K562 (cell line): ENCODE data around the gene ACADVL. TPM values are rescaled to one million over a fixed set of nuclear protein-coding genes. Genes with fewer than 3 reads are reported as not detected.

Experiments used
- CBFA2T2 ChIP-seq: fragments of 450-650 bp; conservative IDR thresholded peaks from 2 replicates; pipeline ENCODE4 v1.6.1; 2017; ENCODE audit warnings: mild to moderate bottlenecking
- E2F4 ChIP-seq: sonication (generic); formaldehyde crosslinking; IDR thresholded peaks from 2 replicates; pipeline ENCODE4 v1.8.0; 2022; ENCODE audit warnings: mild to moderate bottlenecking, low read depth, missing genetic modification reagents
- FOXP4 ChIP-seq: sonication (generic); formaldehyde crosslinking; IDR thresholded peaks from 2 replicates; pipeline ENCODE4 v1.8.0; 2022; ENCODE audit warnings: mild to moderate bottlenecking, missing genetic modification reagents, borderline replicate concordance
- GTF2E2 ChIP-seq: fragments of 200-800 bp; sonication (Bioruptor generic); IDR thresholded peaks from 2 replicates; pipeline ENCODE4 v1.6.1; 2016; ENCODE audit warnings: missing genetic modification characterization, missing compliant biosample characterization
- KLF1 ChIP-seq: fragments of 450-650 bp; IDR thresholded peaks from 2 replicates; pipeline ENCODE4 v1.6.1; 2016; ENCODE audit warnings: missing genetic modification characterization, missing compliant biosample characterization
- KLF16 ChIP-seq: IDR thresholded peaks from 2 replicates; pipeline ENCODE4 v1.6.1; 2016; ENCODE audit warnings: antibody characterized with exemption
- MCM7 ChIP-seq, 2 experiments: fragments of 450-650 bp; IDR thresholded peaks; 2 replicates each; pipeline ENCODE4 v1.6.1; 2016 to 2018
- NCOA6 ChIP-seq: fragments of 450-650 bp; IDR thresholded peaks from 2 replicates; pipeline ENCODE4 v1.6.1; 2017; ENCODE audit warnings: mild to moderate bottlenecking
- NRF1 ChIP-seq, 2 experiments: fragments of 450-650 bp; IDR thresholded peaks in 1 of 2; conservative IDR thresholded peaks in 1 of 2; 2 replicates each; pipeline ENCODE4 v1.6.1; 2014; ENCODE audit warnings: mild to moderate bottlenecking in 2 of 2
- PML ChIP-seq: IDR thresholded peaks from 2 replicates; pipeline ENCODE4 v1.6.1; 2012; ENCODE audit warnings: low read length, inconsistent platforms
- RAD21 ChIP-seq, 2 experiments: fragments of 250-450 bp in 1 of 2; fragments of 450-650 bp in 1 of 2; sonication (Bioruptor Pico) in 1 of 2; formaldehyde crosslinking in 1 of 2; IDR thresholded peaks in 1 of 2; conservative IDR thresholded peaks in 1 of 2; 2 replicates each; pipeline versions ENCODE4 v1.4.0 to v1.8.0; 2020 to 2022; ENCODE audit warnings: mild to moderate bottlenecking in 2 of 2, moderate library complexity in 1 of 2
- RBBP5 ChIP-seq: fragments of 200-600 bp; sonication (generic); IDR thresholded peaks from 2 replicates; pipeline ENCODE4 v1.6.1; 2012; ENCODE audit warnings: borderline replicate concordance, mild to moderate bottlenecking, low read length, control low read depth, inconsistent platforms; ENCODE audit not compliant: insufficient read depth, poor library complexity, severe bottlenecking
- RBM34 ChIP-seq: fragments of 200-400 bp; formaldehyde crosslinking; IDR thresholded peaks from 2 replicates; pipeline ENCODE4 v1.6.1; 2018; ENCODE audit warnings: low read length, borderline replicate concordance; ENCODE audit not compliant: insufficient read depth
- RREB1 ChIP-seq: fragments of 250-450 bp; sonication (Bioruptor Pico); IDR thresholded peaks from 2 replicates; pipeline ENCODE4 v1.4.0; 2020
- SIN3A ChIP-seq, 2 experiments: fragments of 150-350 bp in 1 of 2; IDR thresholded peaks; 2 replicates each; pipeline ENCODE4 v1.6.1; 2011 to 2016; ENCODE audit warnings: borderline replicate concordance in 2 of 2, low read depth in 2 of 2, low read length in 2 of 2, mild to moderate bottlenecking in 2 of 2, moderate library complexity in 2 of 2; ENCODE audit not compliant: control insufficient read depth in 1 of 2
- SMARCA4 ChIP-seq: fragments of 450-650 bp; IDR thresholded peaks from 2 replicates; pipeline ENCODE4 v1.6.1; 2016
- TAF1 ChIP-seq: IDR thresholded peaks from 2 replicates; pipeline ENCODE4 v1.6.1; 2011; ENCODE audit warnings: mild to moderate bottlenecking, low read length, moderate library complexity; ENCODE audit not compliant: insufficient read depth, control insufficient read depth, severe bottlenecking; ENCODE audit errors: extremely low read depth
- TBP ChIP-seq: optimal IDR thresholded peaks from 2 replicates; pipeline ENCODE3; 2011; ENCODE audit warnings: low read depth, low read length, improper control_type of control experiment
- ZNF224 ChIP-seq: sonication (generic); formaldehyde crosslinking; IDR thresholded peaks from 2 replicates; pipeline ENCODE4 v1.8.0; 2022; ENCODE audit warnings: mild to moderate bottlenecking, missing genetic modification reagents
- ZNF785 ChIP-seq: fragments of 250-450 bp; sonication (Bioruptor Pico); IDR thresholded peaks from 2 replicates; pipeline ENCODE4 v1.4.0; 2020; ENCODE audit warnings: mild to moderate bottlenecking
- polyA plus RNA-seq, 8 experiments: library from polyadenylated mRNA; depleted of rRNA in 4 of 8; stranded (reverse) in 5 of 8; unstranded in 3 of 8; fragments of >200 nt; fragmentation: Nextera tagmentation in 2 of 8; fragmentation: Illumina TruSeq in 1 of 8; extraction: Ambion mirVana in 2 of 8; extraction: Trizol in 1 of 8; gene quantifications; 2 replicates each; pipeline versions ENCODE4 v1.2.1 to v1.2.3, GENCODE V29; 2011 to 2014; ENCODE audit warnings: inconsistent platforms in 1 of 8, missing spikeins in 1 of 8
- total RNA-seq, 7 experiments: library from RNA; depleted of rRNA in 6 of 7; stranded (reverse); fragments of >200 nt in 6 of 7; fragmentation: Illumina TruSeq in 2 of 7; extraction: Trizol in 2 of 7; gene quantifications; 2 replicates each; pipeline versions ENCODE4 v1.2.1 to v1.2.3, GENCODE V29; 2011 to 2021; ENCODE audit warnings: low replicate concordance in 1 of 7

The ACADVL gene
- total and polyA plus RNA-seq, 9 of the 15 experiments (the other 6 are each of a cell fraction or from before 2014, with no cell fraction given), result 25.5 to 449 (median 214) TPM

- TF ChIP-seq MCM7 (IDR thresholded peaks at IDR 0.05) (no peak), TAF1 (peak; percentile 31), NCOA6 (no peak), KLF16 (no peak), TBP (no peak), ZNF224 (CRISPR knock-in tag) (no peak), CBFA2T2 (no peak), SMARCA4 (no peak), SIN3A (IDR thresholded peaks at IDR 0.05; ENCODE audit: borderline replicate concordance in 2 of 2, control insufficient read depth in 1 of 2, low read depth in 2 of 2, low read length in 2 of 2) (no peak), RAD21 (CRISPR knock-in tag; conservative IDR thresholded peaks at IDR 0.05 in 1 of 2, IDR thresholded peaks at IDR 0.05 in 1 of 2) (no peak), RREB1 (CRISPR knock-in tag) (no peak), ZNF785 (CRISPR knock-in tag) (no peak), PML (no peak), E2F4 (CRISPR knock-in tag) (no peak), FOXP4 (no peak), KLF1 (no peak), RBM34 (no peak), RBBP5 (peak; percentile 26), NRF1 (conservative IDR thresholded peaks at IDR 0.05 in 1 of 2, IDR thresholded peaks at IDR 0.05 in 1 of 2) (no peak), GTF2E2 (tag) (no peak)
Observed at GRCh38 chr17:7238420-7239090, 18.8 kb downstream of the ACADVL start (continued).
